Loucy (cell line): ENCODE measurements around the gene CYTIP.

ENCODE experiments used
- EZH2phosphoT487 ChIP-seq: fragments of 200-600 bp; IDR thresholded peaks from 2 replicates; pipeline ENCODE4 v1.6.1; 2018; ENCODE audit warnings: antibody characterized with exemption, mild to moderate bottlenecking, moderate library complexity, borderline replicate concordance
- TF ChIP-seq, protein P1 (sequence below): fragments of 200-600 bp; sonication (generic); conservative IDR thresholded peaks from 2 replicates; pipeline ENCODE4 v1.5.1; 2014; ENCODE audit warnings: mild to moderate bottlenecking, antibody characterized with exemption, low read length

DNA sequence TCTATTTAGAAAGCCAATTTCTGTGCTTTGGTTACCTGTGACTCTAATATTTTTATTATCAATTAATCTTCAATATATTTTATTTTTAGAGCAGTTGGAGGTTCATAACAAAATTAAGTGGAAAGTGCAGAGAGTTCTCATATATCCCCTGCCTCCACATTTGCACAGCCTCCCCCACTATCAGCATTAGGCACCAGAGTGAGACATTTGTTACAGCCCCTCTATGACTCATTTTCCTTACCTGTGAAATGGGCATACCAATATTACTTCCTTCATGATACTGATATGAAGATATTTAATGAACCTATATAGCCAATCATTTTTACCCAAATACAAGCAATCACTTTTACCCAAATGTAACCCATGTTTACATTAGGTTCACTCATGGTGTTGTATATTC, 34.0 kb upstream of the CYTIP start:
- TF ChIP-seq, protein P1, sequence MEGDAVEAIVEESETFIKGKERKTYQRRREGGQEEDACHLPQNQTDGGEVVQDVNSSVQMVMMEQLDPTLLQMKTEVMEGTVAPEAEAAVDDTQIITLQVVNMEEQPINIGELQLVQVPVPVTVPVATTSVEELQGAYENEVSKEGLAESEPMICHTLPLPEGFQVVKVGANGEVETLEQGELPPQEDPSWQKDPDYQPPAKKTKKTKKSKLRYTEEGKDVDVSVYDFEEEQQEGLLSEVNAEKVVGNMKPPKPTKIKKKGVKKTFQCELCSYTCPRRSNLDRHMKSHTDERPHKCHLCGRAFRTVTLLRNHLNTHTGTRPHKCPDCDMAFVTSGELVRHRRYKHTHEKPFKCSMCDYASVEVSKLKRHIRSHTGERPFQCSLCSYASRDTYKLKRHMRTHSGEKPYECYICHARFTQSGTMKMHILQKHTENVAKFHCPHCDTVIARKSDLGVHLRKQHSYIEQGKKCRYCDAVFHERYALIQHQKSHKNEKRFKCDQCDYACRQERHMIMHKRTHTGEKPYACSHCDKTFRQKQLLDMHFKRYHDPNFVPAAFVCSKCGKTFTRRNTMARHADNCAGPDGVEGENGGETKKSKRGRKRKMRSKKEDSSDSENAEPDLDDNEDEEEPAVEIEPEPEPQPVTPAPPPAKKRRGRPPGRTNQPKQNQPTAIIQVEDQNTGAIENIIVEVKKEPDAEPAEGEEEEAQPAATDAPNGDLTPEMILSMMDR = no peak
- TF ChIP-seq EZH2phosphoT487 = no peak
